GM18505 (cell line): ENCODE data around the gene BCL11B.
"Not testable (repeated sequence)": the region's sequence is repeated elsewhere in the genome, so short reads cannot be mapped to it uniquely, and the experiment has no call there.

Experiments
- ATAC-seq: cut with Tn5 transposase; IDR thresholded peaks from one replicate; pipeline ENCODE4 v1.9.1; 2021; ENCODE audit not compliant: unreplicated experiment
- POLR2A ChIP-seq: IDR thresholded peaks from 4 replicates; pipeline ENCODE4 v1.6.1; 2011; ENCODE audit warnings: borderline replicate concordance; ENCODE audit not compliant: insufficient read depth, insufficient read length; ENCODE audit errors: extremely low read depth

Gene BCL11B

GRCh38 chr14:99186956-99187690, 84.9 kb downstream of the BCL11B start:
- TF ChIP-seq POLR2A, result no peak
- ATAC-seq, result no peak

GRCh38 chr14:99186336-99186735, 85.7 kb downstream of the BCL11B start:
- ATAC-seq, result not testable (repeated sequence)

GRCh38 chr14:99185436-99186068, 86.4 kb downstream of the BCL11B start:
- no peak for ATAC-seq
- TF ChIP-seq POLR2A, result no peak

- ATAC-seq, result no peak
- TF ChIP-seq POLR2A, result no peak
Observed at GRCh38 chr14:99183716-99184115, 88.3 kb downstream of the BCL11B start.

- TF ChIP-seq POLR2A, result no peak
- ATAC-seq, result no peak
Observed at GRCh38 chr14:99183311-99183710, 88.7 kb downstream of the BCL11B start.

- no peak for ATAC-seq
- TF ChIP-seq POLR2A, result no peak
Observed at GRCh38 chr14:99182548-99183250, 89.3 kb downstream of the BCL11B start.

- TF ChIP-seq POLR2A, result no peak
- ATAC-seq, result no peak
Observed at GRCh38 chr14:99181804-99182520, 90.0 kb downstream of the BCL11B start.

GRCh38 chr14:99181241-99181640, 90.8 kb downstream of the BCL11B start:
- no peak for TF ChIP-seq POLR2A
- ATAC-seq, result no peak

GRCh38 chr14:99179946-99180345, 92.1 kb downstream of the BCL11B start:
- no peak for TF ChIP-seq POLR2A
- ATAC-seq, result no peak

GRCh38 chr14:99179506-99179905, 92.5 kb downstream of the BCL11B start:
- TF ChIP-seq POLR2A, result no peak
- ATAC-seq, result no peak

- TF ChIP-seq POLR2A, result no peak
- no peak for ATAC-seq
Observed at GRCh38 chr14:99177886-99178835, 93.8 kb downstream of the BCL11B start.

- no peak for ATAC-seq
- TF ChIP-seq POLR2A, result no peak
Observed at GRCh38 chr14:99177046-99177655, 94.8 kb downstream of the BCL11B start.
